HL-60 (cell line): Measurements from ENCODE around the gene CTNNA3.

Experiments used
- DNase-seq, 2 experiments: peaks; one replicate each; pipeline ENCODE4 v3.0.0-alpha.2; 2010 to 2020; ENCODE audit warnings: low read depth in 1 of 2, low spot score in 1 of 2
- H3K27ac ChIP-seq: fragments of 250-450 bp; sonication (Bioruptor Pico); replicated peaks from 2 replicates; pipeline ENCODE4 v1.5.1; 2020; ENCODE audit warnings: mild to moderate bottlenecking, moderate library complexity
- H3K27me3 ChIP-seq: fragments of 250-450 bp; sonication (Bioruptor Pico); 2 replicates; pipeline ENCODE4 v1.5.1; 2021; ENCODE audit warnings: mild to moderate bottlenecking, moderate library complexity; ENCODE audit not compliant: insufficient read depth, poor library complexity, severe bottlenecking
- H3K4me3 ChIP-seq: replicated peaks from 2 replicates; pipeline ENCODE4 v1.5.1; 2011; ENCODE audit warnings: mild to moderate bottlenecking, control low read depth, low read length; ENCODE audit not compliant: insufficient read depth
- GABPA ChIP-seq: IDR thresholded peaks from 2 replicates; pipeline ENCODE4 v1.6.1; 2012; ENCODE audit warnings: low read depth
- POLR2AphosphoS5 ChIP-seq: IDR thresholded peaks from 2 replicates; pipeline ENCODE4 v1.6.1; 2012; ENCODE audit warnings: low read depth
- SPI1 ChIP-seq: IDR thresholded peaks from 2 replicates; pipeline ENCODE4 v1.6.1; 2012; ENCODE audit warnings: low read depth, mild to moderate bottlenecking, borderline replicate concordance
- TF ChIP-seq, protein P1 (sequence below): IDR thresholded peaks from one replicate; pipeline ENCODE4 v1.5.1; 2011; ENCODE audit warnings: low read length, control low read depth, inconsistent platforms; ENCODE audit not compliant: insufficient read depth
- TF ChIP-seq, protein P2 (sequence below): IDR thresholded peaks from 2 replicates; pipeline ENCODE4 v1.6.1; 2012; ENCODE audit warnings: low read depth; ENCODE audit not compliant: insufficient replicate concordance

CTNNA3 gene

GRCh38 chr10:65911151-65911835 is 1784.7 kb downstream of the CTNNA3 start:
- Histone ChIP-seq H3K27ac (no peak overlapping the region), H3K27me3 (no peaks in the 10 kb centered on the region), H3K4me3 (no peak overlapping the region)
- no peak for DNase-seq
- TF ChIP-seq SPI1 (no peak), POLR2AphosphoS5 (no peak), GABPA (no peak)
- TF ChIP-seq, protein P1, sequence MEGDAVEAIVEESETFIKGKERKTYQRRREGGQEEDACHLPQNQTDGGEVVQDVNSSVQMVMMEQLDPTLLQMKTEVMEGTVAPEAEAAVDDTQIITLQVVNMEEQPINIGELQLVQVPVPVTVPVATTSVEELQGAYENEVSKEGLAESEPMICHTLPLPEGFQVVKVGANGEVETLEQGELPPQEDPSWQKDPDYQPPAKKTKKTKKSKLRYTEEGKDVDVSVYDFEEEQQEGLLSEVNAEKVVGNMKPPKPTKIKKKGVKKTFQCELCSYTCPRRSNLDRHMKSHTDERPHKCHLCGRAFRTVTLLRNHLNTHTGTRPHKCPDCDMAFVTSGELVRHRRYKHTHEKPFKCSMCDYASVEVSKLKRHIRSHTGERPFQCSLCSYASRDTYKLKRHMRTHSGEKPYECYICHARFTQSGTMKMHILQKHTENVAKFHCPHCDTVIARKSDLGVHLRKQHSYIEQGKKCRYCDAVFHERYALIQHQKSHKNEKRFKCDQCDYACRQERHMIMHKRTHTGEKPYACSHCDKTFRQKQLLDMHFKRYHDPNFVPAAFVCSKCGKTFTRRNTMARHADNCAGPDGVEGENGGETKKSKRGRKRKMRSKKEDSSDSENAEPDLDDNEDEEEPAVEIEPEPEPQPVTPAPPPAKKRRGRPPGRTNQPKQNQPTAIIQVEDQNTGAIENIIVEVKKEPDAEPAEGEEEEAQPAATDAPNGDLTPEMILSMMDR = no peak
- TF ChIP-seq, protein P2, sequence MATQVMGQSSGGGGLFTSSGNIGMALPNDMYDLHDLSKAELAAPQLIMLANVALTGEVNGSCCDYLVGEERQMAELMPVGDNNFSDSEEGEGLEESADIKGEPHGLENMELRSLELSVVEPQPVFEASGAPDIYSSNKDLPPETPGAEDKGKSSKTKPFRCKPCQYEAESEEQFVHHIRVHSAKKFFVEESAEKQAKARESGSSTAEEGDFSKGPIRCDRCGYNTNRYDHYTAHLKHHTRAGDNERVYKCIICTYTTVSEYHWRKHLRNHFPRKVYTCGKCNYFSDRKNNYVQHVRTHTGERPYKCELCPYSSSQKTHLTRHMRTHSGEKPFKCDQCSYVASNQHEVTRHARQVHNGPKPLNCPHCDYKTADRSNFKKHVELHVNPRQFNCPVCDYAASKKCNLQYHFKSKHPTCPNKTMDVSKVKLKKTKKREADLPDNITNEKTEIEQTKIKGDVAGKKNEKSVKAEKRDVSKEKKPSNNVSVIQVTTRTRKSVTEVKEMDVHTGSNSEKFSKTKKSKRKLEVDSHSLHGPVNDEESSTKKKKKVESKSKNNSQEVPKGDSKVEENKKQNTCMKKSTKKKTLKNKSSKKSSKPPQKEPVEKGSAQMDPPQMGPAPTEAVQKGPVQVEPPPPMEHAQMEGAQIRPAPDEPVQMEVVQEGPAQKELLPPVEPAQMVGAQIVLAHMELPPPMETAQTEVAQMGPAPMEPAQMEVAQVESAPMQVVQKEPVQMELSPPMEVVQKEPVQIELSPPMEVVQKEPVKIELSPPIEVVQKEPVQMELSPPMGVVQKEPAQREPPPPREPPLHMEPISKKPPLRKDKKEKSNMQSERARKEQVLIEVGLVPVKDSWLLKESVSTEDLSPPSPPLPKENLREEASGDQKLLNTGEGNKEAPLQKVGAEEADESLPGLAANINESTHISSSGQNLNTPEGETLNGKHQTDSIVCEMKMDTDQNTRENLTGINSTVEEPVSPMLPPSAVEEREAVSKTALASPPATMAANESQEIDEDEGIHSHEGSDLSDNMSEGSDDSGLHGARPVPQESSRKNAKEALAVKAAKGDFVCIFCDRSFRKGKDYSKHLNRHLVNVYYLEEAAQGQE = no peak

- no peak for DNase-seq
- TF ChIP-seq, protein P2 = no peak
- TF ChIP-seq SPI1 (no peak), POLR2AphosphoS5 (no peak), GABPA (no peak)
- TF ChIP-seq, protein P1 = no peak
- no peaks in the 10 kb centered on the region for H3K27me3 ChIP-seq
- no peak overlapping the region for H3K27ac ChIP-seq
- H3K4me3 ChIP-seq = no peak overlapping the region
These were observed 1785.8 kb downstream of the CTNNA3 start for GRCh38 chr10:65910209-65910608.

- Histone ChIP-seq H3K4me3 (no peak overlapping the region), H3K27me3 (no peaks in the 10 kb centered on the region), H3K27ac (no peak overlapping the region)
- no peak for DNase-seq
- TF ChIP-seq GABPA (no peak), POLR2AphosphoS5 (no peak), SPI1 (no peak)
- TF ChIP-seq, protein P2 = no peak
- TF ChIP-seq, protein P1 = no peak
These were observed 1788.7 kb downstream of the CTNNA3 start for GRCh38 chr10:65907199-65907712.
